Duodenal mucosa (tissue), 2 donors: ENCODE results near the gene PRKCG.

Experiments used
- H3K27ac ChIP-seq: one replicate; pipeline ENCODE4 v1.7.0; 2013; ENCODE audit warnings: low read depth, low read length
- H3K27me3 ChIP-seq, 2 donors: one replicate each; pipeline ENCODE4 v1.7.0; 2013; ENCODE audit warnings: low read length in 2 of 2, control low read depth in 1 of 2; ENCODE audit not compliant: insufficient read depth in 2 of 2, control insufficient read depth in 1 of 2
- H3K36me3 ChIP-seq, 2 donors: one replicate each; pipeline ENCODE4 v1.7.0; 2013; ENCODE audit warnings: low read length in 2 of 2, control low read depth in 1 of 2; ENCODE audit not compliant: insufficient read depth in 2 of 2, control insufficient read depth in 1 of 2
- H3K4me1 ChIP-seq, 2 donors: one replicate each; pipeline ENCODE4 v1.7.0; 2013; ENCODE audit warnings: low read length in 2 of 2, control low read depth in 1 of 2; ENCODE audit not compliant: insufficient read depth in 2 of 2, control insufficient read depth in 1 of 2
- H3K4me3 ChIP-seq, 2 donors: one replicate each; pipeline ENCODE4 v1.7.0; 2013; ENCODE audit warnings: low read length in 2 of 2, low read depth in 1 of 2
- H3K9ac ChIP-seq, 2 donors: one replicate each; pipeline ENCODE4 v1.7.0; 2013; ENCODE audit warnings: low read length in 2 of 2, low read depth in 1 of 2
- H3K9me3 ChIP-seq, 2 donors: one replicate each; pipeline ENCODE4 v1.7.0; 2013; ENCODE audit warnings: low read length in 2 of 2, control low read depth in 1 of 2; ENCODE audit not compliant: control insufficient read depth in 1 of 2

Gene PRKCG

GRCh38 chr19:53880711-53881481, 1.1 kb upstream of the PRKCG start:
- H3K4me1 ChIP-seq = peaks cover 21 to 28% of the 10 kb centered on the region in 2 donors
- no peak overlapping the region for H3K9ac ChIP-seq
- H3K27ac ChIP-seq = no peak overlapping the region
- peak overlapping the region; percentile 8 to 48 for H3K4me3 ChIP-seq
- no peaks in the 10 kb centered on the region for H3K9me3 ChIP-seq
- no peaks in the 10 kb centered on the region for H3K36me3 ChIP-seq
- peaks cover 21 to 42% of the 10 kb centered on the region in 2 donors for H3K27me3 ChIP-seq

- no peak overlapping the region for H3K27ac ChIP-seq
- no peaks in the 10 kb centered on the region for H3K36me3 ChIP-seq
- H3K9me3 ChIP-seq = no peaks in the 10 kb centered on the region
- peaks cover 21 to 42% of the 10 kb centered on the region in 2 donors for H3K27me3 ChIP-seq
- H3K4me1 ChIP-seq = peaks cover 21 to 24% of the 10 kb centered on the region in 2 donors
- H3K9ac ChIP-seq = no peak overlapping the region
- H3K4me3 ChIP-seq = peak overlapping the region; percentile 8 to 48
Measured at GRCh38 chr19:53882391-53883050, 524 bp downstream of the PRKCG start.

GRCh38 chr19:53883231-53883661, 1.2 kb downstream of the PRKCG start:
- no peaks in the 10 kb centered on the region for H3K9me3 ChIP-seq
- H3K27ac ChIP-seq = no peak overlapping the region
- no peak overlapping the region for H3K9ac ChIP-seq
- H3K27me3 ChIP-seq = peaks cover 21 to 42% of the 10 kb centered on the region in 2 donors
- H3K36me3 ChIP-seq = no peaks in the 10 kb centered on the region
- peaks cover 21 to 24% of the 10 kb centered on the region in 2 donors for H3K4me1 ChIP-seq
- H3K4me3 ChIP-seq = no peak overlapping the region

- Histone ChIP-seq H3K9me3 (no peaks in the 10 kb centered on the region), H3K27ac (no peak overlapping the region), H3K27me3 (peaks cover 21 to 42% of the 10 kb centered on the region in 2 donors), H3K4me3 (no peak overlapping the region), H3K9ac (no peak overlapping the region), H3K4me1 (peaks cover 21 to 23% of the 10 kb centered on the region in 2 donors), H3K36me3 (no peaks in the 10 kb centered on the region)
Measured at GRCh38 chr19:53883741-53884140, 1.7 kb downstream of the PRKCG start.

GRCh38 chr19:53884256-53884655, 2.3 kb downstream of the PRKCG start:
- H3K36me3 ChIP-seq = no peaks in the 10 kb centered on the region
- no peak overlapping the region for H3K27ac ChIP-seq
- peaks cover 21 to 42% of the 10 kb centered on the region in 2 donors for H3K27me3 ChIP-seq
- no peak overlapping the region for H3K4me3 ChIP-seq
- H3K4me1 ChIP-seq = peaks cover 18 to 21% of the 10 kb centered on the region in 2 donors
- no peak overlapping the region for H3K9ac ChIP-seq
- H3K9me3 ChIP-seq = no peaks in the 10 kb centered on the region

- Histone ChIP-seq H3K9me3 (no peaks in the 10 kb centered on the region), H3K9ac (no peak overlapping the region), H3K4me3 (no peak overlapping the region), H3K27me3 (peaks cover 16 to 37% of the 10 kb centered on the region in 2 donors), H3K27ac (no peak overlapping the region), H3K4me1 (peaks cover 12 to 16% of the 10 kb centered on the region in 2 donors), H3K36me3 (no peaks in the 10 kb centered on the region)
Measured at GRCh38 chr19:53885036-53885435, 3.0 kb downstream of the PRKCG start.

GRCh38 chr19:53892301-53892980, 10.4 kb downstream of the PRKCG start:
- no peak overlapping the region for H3K9ac ChIP-seq
- H3K27ac ChIP-seq = no peak overlapping the region
- no peaks in the 10 kb centered on the region for H3K4me1 ChIP-seq
- no peak overlapping the region for H3K4me3 ChIP-seq
- no peaks in the 10 kb centered on the region for H3K9me3 ChIP-seq
- no peaks in the 10 kb centered on the region for H3K36me3 ChIP-seq
- peaks cover 0 to 12% of the 10 kb centered on the region in 2 donors for H3K27me3 ChIP-seq

GRCh38 chr19:53892981-53893325, 11.0 kb downstream of the PRKCG start:
- H3K9ac ChIP-seq = no peak overlapping the region
- H3K36me3 ChIP-seq = no peaks in the 10 kb centered on the region
- no peak overlapping the region for H3K4me3 ChIP-seq
- no peaks in the 10 kb centered on the region for H3K4me1 ChIP-seq
- no peaks in the 10 kb centered on the region for H3K9me3 ChIP-seq
- peaks cover 0 to 14% of the 10 kb centered on the region in 2 donors for H3K27me3 ChIP-seq
- H3K27ac ChIP-seq = no peak overlapping the region

GRCh38 chr19:53894707-53895106, 12.7 kb downstream of the PRKCG start:
- Histone ChIP-seq H3K36me3 (no peaks in the 10 kb centered on the region), H3K27ac (no peak overlapping the region), H3K27me3 (peaks cover 0 to 18% of the 10 kb centered on the region in 2 donors), H3K4me3 (no peak overlapping the region), H3K9ac (no peak overlapping the region), H3K9me3 (no peaks in the 10 kb centered on the region), H3K4me1 (no peaks in the 10 kb centered on the region)

GRCh38 chr19:53896682-53897081, 14.7 kb downstream of the PRKCG start:
- Histone ChIP-seq H3K4me1 (no peaks in the 10 kb centered on the region), H3K4me3 (no peak overlapping the region), H3K27ac (no peak overlapping the region), H3K9me3 (no peaks in the 10 kb centered on the region), H3K36me3 (no peaks in the 10 kb centered on the region), H3K9ac (no peak overlapping the region), H3K27me3 (peaks cover 0 to 18% of the 10 kb centered on the region in 2 donors)
